Omental fat pad (tissue), 4 donors: ENCODE data around the gene ZDHHC18. TPM values are rescaled to one million over a fixed set of nuclear protein-coding genes. Genes with fewer than 3 reads are reported as not detected.
"Not testable (repeated sequence)": the region's sequence is repeated elsewhere in the genome, so short reads cannot be mapped to it uniquely, and the experiment has no call there.

Experiments
- ATAC-seq: fragments of 150-250 bp; one replicate; pipeline ENCODE4 v1.9.1; 2016; ENCODE audit warnings: mild to moderate bottlenecking, moderate library complexity; ENCODE audit not compliant: low FRiP score
- DNase-seq: peaks from one replicate; pipeline ENCODE4 v3.0.0-alpha.2; 2019; ENCODE audit warnings: low spot score
- total RNA-seq, 4 donors: library from RNA; depleted of rRNA; stranded (reverse); fragments of >200 nt; gene quantifications; one replicate each; pipeline ENCODE4 v1.1.0, GENCODE V29; 2016
- TF ChIP-seq, protein P1 (sequence below), 3 donors: fragments of 450-650 bp; IDR thresholded peaks; one replicate each; pipeline ENCODE4 v1.5.1; 2016 to 2017; ENCODE audit warnings: antibody characterized with exemption in 3 of 3, mild to moderate bottlenecking in 3 of 3, moderate library complexity in 2 of 3

ZDHHC18 gene
- total RNA-seq, 4 donors from 2014 or later: 27.4 to 81.1 (median 33.5) TPM

DNA sequence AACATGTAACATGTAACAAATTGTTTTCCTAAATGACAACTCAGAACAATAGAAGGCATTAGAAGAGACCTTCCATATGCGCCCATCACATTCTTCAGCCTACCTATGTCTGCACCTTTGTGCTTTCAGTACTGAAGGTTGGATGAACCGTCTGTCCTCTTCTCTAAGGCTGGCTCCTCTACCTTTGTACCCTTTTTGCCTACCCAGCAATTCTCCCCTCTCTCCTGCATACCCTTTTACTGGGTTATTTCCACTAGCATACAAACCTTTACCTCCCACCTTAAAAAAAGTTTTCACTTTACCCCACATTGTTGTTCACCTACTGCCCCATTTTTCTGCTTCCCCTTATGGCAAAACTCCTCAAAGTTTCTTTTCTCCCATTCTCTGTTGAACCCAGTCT, 33.6 kb upstream of the ZDHHC18 start:
- ATAC-seq (no peak), DNase-seq (no peak)
- TF ChIP-seq, protein P1, sequence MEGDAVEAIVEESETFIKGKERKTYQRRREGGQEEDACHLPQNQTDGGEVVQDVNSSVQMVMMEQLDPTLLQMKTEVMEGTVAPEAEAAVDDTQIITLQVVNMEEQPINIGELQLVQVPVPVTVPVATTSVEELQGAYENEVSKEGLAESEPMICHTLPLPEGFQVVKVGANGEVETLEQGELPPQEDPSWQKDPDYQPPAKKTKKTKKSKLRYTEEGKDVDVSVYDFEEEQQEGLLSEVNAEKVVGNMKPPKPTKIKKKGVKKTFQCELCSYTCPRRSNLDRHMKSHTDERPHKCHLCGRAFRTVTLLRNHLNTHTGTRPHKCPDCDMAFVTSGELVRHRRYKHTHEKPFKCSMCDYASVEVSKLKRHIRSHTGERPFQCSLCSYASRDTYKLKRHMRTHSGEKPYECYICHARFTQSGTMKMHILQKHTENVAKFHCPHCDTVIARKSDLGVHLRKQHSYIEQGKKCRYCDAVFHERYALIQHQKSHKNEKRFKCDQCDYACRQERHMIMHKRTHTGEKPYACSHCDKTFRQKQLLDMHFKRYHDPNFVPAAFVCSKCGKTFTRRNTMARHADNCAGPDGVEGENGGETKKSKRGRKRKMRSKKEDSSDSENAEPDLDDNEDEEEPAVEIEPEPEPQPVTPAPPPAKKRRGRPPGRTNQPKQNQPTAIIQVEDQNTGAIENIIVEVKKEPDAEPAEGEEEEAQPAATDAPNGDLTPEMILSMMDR (IDR thresholded peaks at IDR 0.05): no peak

DNA sequence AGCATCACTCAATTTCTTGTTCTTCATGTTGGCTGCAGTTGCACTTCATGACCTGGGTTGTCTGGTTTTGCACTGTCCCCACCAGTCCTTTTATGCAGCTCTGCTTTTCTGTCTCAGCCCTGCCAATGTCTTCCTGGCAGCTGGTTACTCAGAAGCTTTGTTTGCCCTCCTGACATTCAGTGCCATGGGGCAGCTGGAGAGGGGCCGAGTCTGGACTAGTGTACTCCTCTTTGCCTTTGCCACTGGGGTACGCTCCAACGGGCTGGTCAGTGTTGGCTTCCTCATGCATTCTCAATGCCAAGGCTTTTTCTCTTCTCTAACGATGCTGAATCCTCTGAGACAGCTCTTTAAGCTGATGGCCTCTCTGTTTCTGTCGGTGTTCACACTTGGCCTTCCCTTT, 32.1 kb upstream of the ZDHHC18 start:
- TF ChIP-seq, protein P1 (IDR thresholded peaks at IDR 0.05): no peak
- no peak for ATAC-seq

DNA sequence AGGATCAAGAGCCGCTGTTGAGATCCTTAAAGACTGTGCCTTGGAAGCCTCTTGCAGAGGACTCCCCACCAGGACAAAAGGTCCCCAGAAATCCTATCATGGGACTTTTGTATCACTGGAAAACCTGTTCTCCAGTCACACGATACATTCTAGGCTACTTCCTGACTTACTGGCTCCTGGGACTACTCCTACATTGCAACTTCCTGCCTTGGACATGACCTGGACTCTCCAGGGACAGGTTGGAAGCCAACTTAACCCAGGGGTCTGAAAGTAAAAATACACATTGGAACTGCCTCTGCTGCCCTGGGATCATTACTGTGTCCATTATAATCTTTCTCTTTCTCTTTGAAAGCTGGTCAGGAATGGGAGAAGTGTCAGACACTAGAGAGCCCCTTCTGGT, 28.9 kb upstream of the ZDHHC18 start:
- no peak for ATAC-seq
- no peak for DNase-seq
- TF ChIP-seq, protein P1 (IDR thresholded peaks at IDR 0.05): no peak

More for the DNA sequence above, 32.1 kb upstream of the ZDHHC18 start:
- no peak for DNase-seq

DNA sequence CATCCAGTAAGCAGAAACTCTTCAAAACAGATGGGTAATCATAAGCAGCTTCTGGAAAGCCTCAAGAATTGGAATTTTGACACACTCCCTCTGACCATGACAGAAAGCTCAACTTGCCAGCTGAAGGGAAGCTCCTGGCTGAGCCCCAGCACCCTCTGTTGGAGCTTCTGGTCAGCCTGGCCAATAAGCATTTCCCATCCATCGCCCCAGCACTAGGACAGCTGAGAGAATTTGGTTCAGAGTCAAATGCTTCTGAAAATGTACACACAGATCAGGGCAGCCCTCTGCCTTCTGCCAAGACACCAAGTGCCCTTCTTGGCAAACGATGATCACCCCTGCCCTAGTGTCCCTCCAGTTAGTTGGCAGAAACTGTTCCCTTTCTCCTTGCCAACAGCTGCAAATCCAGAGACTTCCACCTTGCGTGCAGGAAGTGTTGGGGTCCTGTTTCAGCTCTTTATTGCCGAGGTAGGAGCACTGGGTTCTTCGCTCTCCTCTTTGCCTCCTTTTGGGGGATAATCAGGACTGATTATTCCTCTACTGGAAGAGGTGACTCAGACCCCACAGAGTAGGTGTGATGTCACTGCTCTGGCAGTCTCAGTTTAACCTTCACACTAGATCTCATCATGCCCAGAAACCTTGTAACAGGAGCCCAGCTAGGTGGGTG, 26.9 kb upstream of the ZDHHC18 start:
- TF ChIP-seq, protein P1 (IDR thresholded peaks at IDR 0.05): no peak
- ATAC-seq (peak; percentile 92), DNase-seq (no peak)

DNA sequence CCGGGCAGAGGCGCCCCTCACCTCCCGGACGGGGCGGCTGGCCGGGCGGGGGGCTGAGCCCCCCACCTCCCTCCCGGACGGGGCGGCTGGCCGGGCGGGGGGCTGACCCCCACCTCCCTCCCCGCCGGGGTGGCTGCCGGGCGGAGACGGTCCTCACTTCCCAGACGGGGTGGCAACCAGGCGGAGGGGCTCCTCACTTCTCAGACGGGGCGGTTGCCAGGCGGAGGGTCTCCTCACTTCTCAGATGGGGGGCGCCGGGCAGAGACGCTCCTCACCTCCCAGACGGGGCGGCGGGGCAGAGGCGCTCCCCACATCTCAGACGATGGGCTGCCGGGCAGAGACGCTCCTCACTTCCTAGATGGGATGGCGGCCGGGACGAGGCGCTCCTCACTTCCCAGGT, 22.6 kb upstream of the ZDHHC18 start:
- not testable (repeated sequence) for DNase-seq

DNA sequence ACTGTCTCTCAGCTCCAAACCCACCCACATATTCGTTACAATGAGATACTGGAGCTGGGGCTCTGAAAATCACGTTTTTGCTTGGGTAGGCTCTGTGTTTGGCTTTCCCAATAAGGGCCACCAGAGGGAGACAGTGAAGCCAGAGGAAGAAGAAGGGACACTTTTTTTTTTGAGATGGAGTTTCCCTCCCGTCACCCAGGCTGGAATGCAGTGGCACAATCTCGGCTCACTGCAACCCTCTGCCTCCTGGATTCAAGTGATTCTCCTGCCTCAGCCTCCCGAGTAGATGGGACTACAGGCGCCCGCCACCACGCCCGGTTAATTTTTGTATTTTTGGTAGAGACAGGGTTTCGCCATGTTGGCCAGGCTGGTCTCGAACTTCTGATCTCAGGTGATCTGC, 16.4 kb upstream of the ZDHHC18 start:
- peak; percentile 54 for DNase-seq
- ATAC-seq: not testable (repeated sequence)

More for the DNA sequence above, 22.6 kb upstream of the ZDHHC18 start:
- not testable (repeated sequence) for ATAC-seq

DNA sequence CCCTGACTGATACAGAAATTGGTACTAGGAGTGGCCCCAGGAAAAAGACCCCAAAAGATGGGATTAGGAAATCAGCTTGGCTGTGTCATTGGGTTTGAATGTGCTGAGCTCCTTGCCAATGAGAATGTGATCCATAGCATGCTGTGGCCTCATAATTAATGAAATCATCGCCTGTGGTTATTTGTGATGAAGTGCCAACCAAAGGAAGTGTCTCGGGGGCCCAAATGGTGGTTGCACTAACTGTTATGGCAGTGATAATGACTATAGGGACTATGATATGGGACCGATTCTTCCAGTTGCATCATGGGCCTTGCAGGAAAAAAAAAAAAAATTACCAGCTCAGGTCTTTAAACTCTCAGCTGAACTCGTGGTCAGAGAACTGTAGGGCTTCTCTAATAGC, 15.4 kb upstream of the ZDHHC18 start:
- ATAC-seq: no peak

DNA sequence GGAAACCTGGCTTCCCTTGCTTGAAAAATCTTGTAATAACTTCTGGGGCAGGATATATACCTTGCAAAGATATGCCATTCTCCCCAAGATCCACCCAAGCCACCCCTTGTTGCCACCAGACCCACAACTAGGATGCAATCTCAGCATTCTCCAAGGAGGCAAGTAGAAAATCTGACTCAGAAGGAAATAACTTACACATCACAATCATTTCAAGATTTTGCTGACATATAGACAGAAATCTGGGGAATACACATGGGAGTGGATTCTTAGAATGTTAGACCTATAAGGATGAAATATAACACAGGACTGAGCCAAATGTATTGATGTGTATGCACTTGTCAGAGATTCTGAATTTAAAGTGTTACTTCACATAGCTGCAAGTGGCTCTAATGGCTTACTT, 14.8 kb upstream of the ZDHHC18 start:
- DNase-seq (no peak), ATAC-seq (no peak)
- TF ChIP-seq, protein P1 (IDR thresholded peaks at IDR 0.05): no peak

More for the DNA sequence above, 15.4 kb upstream of the ZDHHC18 start:
- TF ChIP-seq, protein P1 (IDR thresholded peaks at IDR 0.05): no peak
- no peak for DNase-seq
